NOMO-1 (cell line): ENCODE data around the gene DCPS.
"Not testable (repeated sequence)": the region's sequence is repeated elsewhere in the genome, so short reads cannot be mapped to it uniquely, and the experiment has no call there.

Experiments
- DNase-seq, 2 experiments: peaks; one replicate each; lab custom pipeline; 2025; ENCODE audit not compliant: unreplicated experiment in 2 of 2; lab: John Stamatoyannopoulos, UW

The DCPS gene

GRCh38 chr11:126378763-126379162 lies 74.9 kb downstream of the DCPS start:
- DNase-seq, result no peak

GRCh38 chr11:126380909-126381308 lies 77.0 kb downstream of the DCPS start:
- DNase-seq, result no peak

- DNase-seq, result not testable (repeated sequence)
Measured at GRCh38 chr11:126381960-126382359, 78.1 kb downstream of the DCPS start.

DNA sequence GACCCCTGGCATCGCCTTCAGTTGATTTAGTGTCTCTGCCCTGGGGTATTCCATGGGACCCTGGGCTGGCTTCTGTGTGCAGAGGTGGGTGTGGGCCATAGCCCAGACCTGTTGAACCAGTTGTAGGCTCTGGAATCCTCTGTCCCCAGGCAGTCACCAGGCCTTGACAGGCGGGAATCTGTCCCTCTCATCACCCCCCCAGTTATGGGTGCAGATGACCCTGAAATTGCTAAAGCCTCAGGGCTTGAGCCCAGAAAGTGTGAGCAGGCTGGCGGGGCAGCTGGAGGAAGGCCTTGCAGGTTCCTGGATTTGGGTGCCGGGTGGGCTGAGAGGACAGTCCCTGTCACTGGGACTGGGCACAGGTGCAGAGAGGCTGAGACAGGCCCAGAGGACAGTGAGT lies 78.8 kb downstream of the DCPS start:
- not testable (repeated sequence) for DNase-seq

GRCh38 chr11:126383339-126384335 lies 79.8 kb downstream of the DCPS start:
- DNase-seq, result no peak

GRCh38 chr11:126384449-126385070 lies 80.7 kb downstream of the DCPS start:
- no peak for DNase-seq

- no peak for DNase-seq
Measured at GRCh38 chr11:126385991-126386728, 82.3 kb downstream of the DCPS start.

- DNase-seq, result peak; percentile 57 to 75
Measured at GRCh38 chr11:126386729-126387071, 82.8 kb downstream of the DCPS start.

GRCh38 chr11:126387857-126388256 lies 84.0 kb downstream of the DCPS start:
- DNase-seq, result no peak

DNA sequence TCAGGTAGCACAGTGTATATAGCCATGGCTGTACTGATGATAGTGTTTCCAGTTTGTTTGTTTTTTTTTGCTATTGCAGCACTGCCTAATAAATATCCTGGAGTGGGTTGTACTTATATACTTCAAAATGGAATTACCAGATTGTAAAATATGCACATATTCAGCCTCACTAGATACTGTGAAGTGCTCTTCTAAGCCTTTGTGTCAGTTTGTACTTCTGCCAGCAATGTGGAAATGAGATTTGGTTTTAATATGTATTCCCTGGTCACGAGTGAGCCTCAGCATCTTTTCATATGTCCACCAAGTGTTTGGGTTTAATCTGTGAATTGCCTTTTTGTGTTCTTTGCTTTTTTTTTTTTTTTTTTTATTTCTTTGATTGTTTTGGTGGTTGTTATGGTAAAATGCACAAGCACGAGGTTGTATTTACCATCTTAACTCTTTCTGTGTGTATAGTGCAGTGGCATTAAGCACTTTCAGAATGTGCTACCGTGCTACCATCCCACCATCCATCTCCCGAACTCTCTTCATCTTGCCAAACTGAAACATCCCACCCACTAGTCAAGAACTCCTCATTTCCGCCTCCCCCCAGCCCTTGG lies 86.5 kb downstream of the DCPS start:
- DNase-seq, result no peak

GRCh38 chr11:126391286-126391954 lies 87.6 kb downstream of the DCPS start:
- DNase-seq, result peak in 1 of 2 experiments; percentile 3

DNA sequence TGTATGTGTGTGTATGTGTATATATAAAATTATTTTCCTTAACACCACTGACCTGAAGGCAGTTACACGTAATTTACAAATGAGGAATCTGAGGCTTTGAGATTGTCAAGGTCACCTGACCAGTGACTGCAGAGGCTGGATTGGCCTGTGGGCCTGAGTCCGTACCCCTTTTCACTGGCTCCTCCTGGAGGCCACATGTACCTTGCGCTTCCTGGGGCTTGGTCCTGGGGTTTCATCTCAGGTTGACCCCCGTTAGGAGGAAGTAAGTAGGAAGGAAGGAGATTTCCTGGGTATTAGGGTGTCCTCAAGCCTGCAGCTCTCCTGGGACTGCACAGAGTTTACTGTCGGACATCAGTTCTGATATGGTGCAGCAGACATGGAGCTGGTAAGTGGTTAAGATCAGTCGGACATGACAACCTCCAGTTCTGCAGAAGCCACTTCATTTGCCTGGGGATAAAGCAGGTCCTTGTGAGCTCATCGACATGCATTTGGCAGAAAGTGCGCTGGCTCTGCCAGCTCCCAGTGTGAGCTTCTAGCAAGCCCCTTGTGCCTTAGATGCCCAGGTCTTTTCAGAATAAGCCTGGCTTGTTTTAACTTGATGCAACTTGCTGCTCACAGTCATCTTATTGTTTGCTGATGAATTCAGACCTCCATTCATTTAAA lies 88.2 kb downstream of the DCPS start:
- DNase-seq, result peak; percentile 37 to 54

DNA sequence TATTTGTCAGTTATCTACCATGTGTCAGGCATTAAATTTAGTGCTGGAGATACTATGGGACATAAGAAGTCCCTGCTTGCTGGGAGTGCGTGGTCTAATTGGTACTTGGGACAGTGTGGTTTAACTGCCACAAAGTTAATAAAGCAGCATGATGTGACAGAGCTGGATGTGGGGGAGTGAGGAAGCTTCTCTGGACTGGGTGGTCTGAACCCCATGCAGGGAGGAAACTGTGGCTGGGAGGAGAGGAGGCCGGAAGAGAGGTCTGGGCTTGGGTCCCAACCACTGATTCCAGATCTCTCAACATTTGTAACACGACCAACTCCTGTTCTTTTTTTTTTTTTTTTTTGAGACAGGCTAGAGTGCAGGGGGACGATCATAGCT lies 88.8 kb downstream of the DCPS start:
- peak; percentile 10 to 30 for DNase-seq

DNA sequence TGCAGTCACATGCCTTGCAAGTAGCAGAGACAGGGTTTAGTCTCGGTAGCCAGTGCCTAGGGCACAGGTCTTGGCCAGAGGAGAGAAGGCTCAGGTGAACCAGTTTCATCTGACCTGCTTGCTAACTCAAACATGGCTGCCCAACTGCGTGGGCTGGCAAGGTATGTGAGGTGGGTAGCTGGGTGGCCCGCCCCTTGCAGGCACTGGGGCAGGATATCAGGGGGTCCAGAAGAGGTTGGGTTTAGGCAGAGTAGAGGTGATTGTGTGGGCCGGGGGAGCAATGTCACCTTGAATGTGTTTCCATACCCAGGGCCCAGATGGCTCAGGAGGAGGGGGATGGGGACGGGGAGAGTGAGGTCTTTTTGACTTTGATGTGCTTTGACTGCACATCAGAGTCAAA lies 89.3 kb downstream of the DCPS start:
- DNase-seq, result no peak

- no peak for DNase-seq
Measured at GRCh38 chr11:126394036-126394435, 90.2 kb downstream of the DCPS start.

GRCh38 chr11:126394634-126395072 lies 90.8 kb downstream of the DCPS start:
- not testable (repeated sequence) for DNase-seq
